ENCODE data around the gene PTGIR. TPM values are rescaled to one million over a fixed set of nuclear protein-coding genes. Genes with fewer than 3 reads are reported as not detected.

PTGIR gene
- total and polyA plus RNA-seq, 2 of the 4 experiments (the other 2 are of a cell fraction) = 0.54 to 5.3 TPM

DNA sequence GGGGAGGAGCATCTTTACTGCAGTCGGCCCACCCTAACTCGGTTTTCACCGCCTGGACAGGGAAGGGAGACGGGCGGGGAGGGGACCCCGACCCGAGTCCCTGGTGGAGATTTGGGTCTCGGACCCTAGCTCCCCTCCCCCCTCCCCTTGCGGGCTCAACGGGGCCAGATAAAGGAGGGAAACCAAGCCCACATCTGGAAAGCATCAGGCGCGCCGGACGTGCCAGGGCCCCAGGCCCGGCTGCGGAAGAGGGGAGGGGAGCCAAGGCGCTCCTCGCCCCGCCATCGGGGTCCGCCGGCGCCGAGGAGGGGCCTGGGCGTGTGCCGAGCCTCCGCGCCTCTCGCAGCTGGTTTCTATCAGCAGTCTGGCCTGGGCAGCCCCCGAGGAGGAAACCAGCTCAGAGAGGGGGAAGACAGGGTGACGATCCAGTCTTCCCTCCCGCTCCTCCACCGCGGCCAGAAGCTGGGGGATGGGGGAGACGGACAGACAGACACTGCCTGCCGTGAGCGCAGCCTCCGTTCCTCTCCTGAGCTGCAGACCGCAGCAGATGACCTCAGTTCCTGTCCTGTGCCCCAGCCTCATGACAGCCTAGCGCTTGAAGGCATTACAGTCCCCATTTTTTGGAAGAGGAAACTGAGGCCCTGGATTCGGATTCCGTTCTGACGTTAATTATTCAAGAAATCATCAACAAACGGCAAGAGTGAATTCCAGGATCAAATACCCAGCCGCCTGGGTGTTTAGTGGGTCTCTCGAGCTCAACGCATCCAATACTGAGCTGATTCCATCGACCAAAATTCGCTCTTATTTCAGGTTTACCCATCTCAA lies 14.7 kb upstream of the PTGIR start:
- Histone ChIP-seq H3K9me3 (ENCODE audit: control insufficient read depth, insufficient read depth, low read length) (no peaks in the 10 kb centered on the region), H3K79me1 (ENCODE audit: low read depth in 1 of 2, low read length in 2 of 2) (no peaks in the 10 kb centered on the region), H2BK20ac (ENCODE audit: low read depth, low read length) (0 out of 2 replicates have a peak overlapping the region, but pooled peaks have one; percentile 6), H2AK5ac (ENCODE audit: low read depth, low read length) (peak overlapping the region; percentile 84; the same call in 1 of the 2 replicates), H4K5ac (ENCODE audit: low read depth, low read length) (peak overlapping the region; percentile 18; the same call in 1 of the 2 replicates), H3K36me3 (ENCODE audit: control insufficient read depth, insufficient read depth, low read length) (no peaks in the 10 kb centered on the region), H4K8ac (ENCODE audit: low read depth in 2 of 2, low read length in 2 of 2) (peak overlapping the region; percentile 11 to 91), H4K91ac (ENCODE audit: insufficient read depth, low read depth, low read length) (peak overlapping the region; percentile 24), H2AK9ac (replicated peaks; ENCODE audit: low read depth, low read length, poor library complexity) (peak overlapping the region; percentile 94), H3K14ac (replicated peaks; ENCODE audit: low read depth, low read length) (peak overlapping the region; percentile 74; the same call in 1 of the 2 replicates), H3K27ac (ENCODE audit: insufficient read depth, low read length) (peak overlapping the region; percentile 58), H2AFZ (replicated peaks; ENCODE audit: low read length, poor library complexity) (peak overlapping the region; percentile 98), H2BK15ac (ENCODE audit: low read depth, low read length) (peak overlapping the region; percentile 1; the same call in 1 of the 3 replicates), H3K4me1 (ENCODE audit: control insufficient read depth, insufficient read depth, low read length) (peaks cover 3% of the 10 kb centered on the region; the same call in 1 of the 2 replicates), H3K9me1 (ENCODE audit: insufficient read depth, low read length) (no peaks in the 10 kb centered on the region), H3K4me2 (ENCODE audit: low read depth, low read length) (peak overlapping the region; percentile 60), H3K18ac (ENCODE audit: low read depth, low read length) (peak overlapping the region; percentile 12; the same call in 1 of the 2 replicates), H3K56ac (ENCODE audit: extremely low read depth, insufficient read depth, low read length) (no peak overlapping the region), H2BK5ac (ENCODE audit: low read depth, low read length, poor library complexity, severe bottlenecking) (peak overlapping the region; percentile 7), H2BK120ac (ENCODE audit: low read depth, low read length) (peak overlapping the region; percentile 47; the same call in 1 of the 2 replicates), H4K20me1 (ENCODE audit: insufficient read depth, low read length) (peaks cover 4% of the 10 kb centered on the region; the same call in 1 of the 2 replicates), H3K27me3 (ENCODE audit: control insufficient read depth, insufficient read depth, low read length) (no peaks in the 10 kb centered on the region; the same call in 1 of the 2 replicates), H3K4me3 (ENCODE audit: insufficient read depth, low read depth, low read length) (peak overlapping the region; percentile 41), H3K23ac (ENCODE audit: low read depth, low read length) (peak overlapping the region; percentile 46), H3K4ac (ENCODE audit: low read depth, low read length) (peak overlapping the region; percentile 67), H3K9ac (ENCODE audit: low read depth, low read length) (peak overlapping the region; percentile 23)
- intact Hi-C loops (cut with micrococcal nuclease) (no loop called here), dilution Hi-C loops (cut with HindIII; ENCODE audit: low sequenced_read_pairs, unreplicated experiment) (no loop called here), in situ Hi-C loops (cut with MboI; ENCODE audit: low sequenced_read_pairs) (no loop called here)
- DNase-seq (peak; percentile 58), ATAC-seq (ENCODE audit: low read depth) (peak; percentile 48)
- ChIA-PET POLR2A (ENCODE audit: unreplicated experiment) (interaction anchor here (0.6 to 1.0 kb wide), 2 partner anchors 17 to 22 kb away, joined by 3 to 5 read pairs; partner anchors contain the start of gene DACT3), CTCF (interaction anchor here (1.0 kb wide), 1 partner anchor 101 kb away, joined by 8 read pairs; no protein-coding TSS in a partner anchor)
- TF ChIP-seq MAZ (IDR thresholded peaks at IDR 0.05; ENCODE audit: borderline replicate concordance, low read depth, low read length) = peak; percentile 71; the same call in 1 of the 2 replicates
- TF ChIP-seq RAD21 (IDR thresholded peaks at IDR 0.05; ENCODE audit: low read length) = peak; percentile 2; the same call in 1 of the 2 replicates
- TF ChIP-seq CHD1 (IDR thresholded peaks at IDR 0.05; ENCODE audit: low read depth, low read length) = no peak
- TF ChIP-seq, protein P1, sequence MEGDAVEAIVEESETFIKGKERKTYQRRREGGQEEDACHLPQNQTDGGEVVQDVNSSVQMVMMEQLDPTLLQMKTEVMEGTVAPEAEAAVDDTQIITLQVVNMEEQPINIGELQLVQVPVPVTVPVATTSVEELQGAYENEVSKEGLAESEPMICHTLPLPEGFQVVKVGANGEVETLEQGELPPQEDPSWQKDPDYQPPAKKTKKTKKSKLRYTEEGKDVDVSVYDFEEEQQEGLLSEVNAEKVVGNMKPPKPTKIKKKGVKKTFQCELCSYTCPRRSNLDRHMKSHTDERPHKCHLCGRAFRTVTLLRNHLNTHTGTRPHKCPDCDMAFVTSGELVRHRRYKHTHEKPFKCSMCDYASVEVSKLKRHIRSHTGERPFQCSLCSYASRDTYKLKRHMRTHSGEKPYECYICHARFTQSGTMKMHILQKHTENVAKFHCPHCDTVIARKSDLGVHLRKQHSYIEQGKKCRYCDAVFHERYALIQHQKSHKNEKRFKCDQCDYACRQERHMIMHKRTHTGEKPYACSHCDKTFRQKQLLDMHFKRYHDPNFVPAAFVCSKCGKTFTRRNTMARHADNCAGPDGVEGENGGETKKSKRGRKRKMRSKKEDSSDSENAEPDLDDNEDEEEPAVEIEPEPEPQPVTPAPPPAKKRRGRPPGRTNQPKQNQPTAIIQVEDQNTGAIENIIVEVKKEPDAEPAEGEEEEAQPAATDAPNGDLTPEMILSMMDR (conservative IDR thresholded peaks at IDR 0.05; ENCODE audit: low read depth, low read length) = no peak
- 0 out of 2 replicates have a peak, but pooled peaks have one; percentile 7 for TF ChIP-seq BHLHE40 (IDR thresholded peaks at IDR 0.05; ENCODE audit: low read depth, low read length)
- WGBS, 2 experiments (ENCODE audit: extremely low coverage in 2 of 2, insufficient read length in 1 of 2) = 0% methylated on average over 7 of the region's 49 CpGs; no CpG with 5 or more reads in 1 of the 2 experiments
- BruUV-seq (replicated peaks) = no TSS peak
